Measurements from ENCODE around the gene CIRBP.
A peak's percentile ranks its signal among the peaks of the same experiment; 100 is the strongest.

CIRBP gene

GRCh38 chr19:1254530-1255185 is 14.5 kb upstream of the CIRBP start:
- peak in 2 of 56 donors; percentile 50 to 54 for DNase-seq

GRCh38 chr19:1255186-1256161 is 13.7 kb upstream of the CIRBP start:
- DNase-seq: peak in 54 of 56 donors; percentile 28 to 93 (median 82)

- DNase-seq: no peak
These were observed 12.3 kb upstream of the CIRBP start for GRCh38 chr19:1256646-1257474.

GRCh38 chr19:1257475-1258162 is 11.5 kb upstream of the CIRBP start:
- no peak for DNase-seq

GRCh38 chr19:1258163-1258492 is 11.0 kb upstream of the CIRBP start:
- no peak for DNase-seq

GRCh38 chr19:1258707-1259205 is 10.4 kb upstream of the CIRBP start:
- DNase-seq: no peak

GRCh38 chr19:1259206-1259875 is 9.8 kb upstream of the CIRBP start:
- peak in 9 of 56 donors; percentile 11 to 48 (median 17) for DNase-seq

- peak in 1 of 56 donors; percentile 68 for DNase-seq
These were observed 9.0 kb upstream of the CIRBP start for GRCh38 chr19:1259876-1260748.

GRCh38 chr19:1260749-1261537 is 8.2 kb upstream of the CIRBP start:
- DNase-seq: peak; percentile 53 to 97 (median 92)

GRCh38 chr19:1261538-1261797 is 7.7 kb upstream of the CIRBP start:
- DNase-seq: peak in 2 of 56 donors; percentile 51 to 60

GRCh38 chr19:1261798-1262622 is 7.1 kb upstream of the CIRBP start:
- DNase-seq: peak in 31 of 56 donors; percentile 16 to 71 (median 38)

- peak in 1 of 56 donors; percentile 43 for DNase-seq
These were observed 6.5 kb upstream of the CIRBP start for GRCh38 chr19:1262623-1263123.

GRCh38 chr19:1263188-1263587 is 5.9 kb upstream of the CIRBP start:
- DNase-seq: no peak

- peak in 6 of 56 donors; percentile 21 to 47 (median 32) for DNase-seq
These were observed 4.1 kb upstream of the CIRBP start for GRCh38 chr19:1264801-1265614.

GRCh38 chr19:1265615-1266128 is 3.5 kb upstream of the CIRBP start:
- peak in 9 of 56 donors; percentile 14 to 58 (median 24) for DNase-seq
